HuH-7.5 (cell line): ENCODE data around the gene POT1.
A peak's percentile ranks its signal among the peaks of the same experiment; 100 is the strongest.
"Not testable (repeated sequence)": the region's sequence is repeated elsewhere in the genome, so short reads cannot be mapped to it uniquely, and the experiment has no call there.

ENCODE experiments used
- DNase-seq: peaks from one replicate; pipeline ENCODE4 v3.0.0; 2011; ENCODE audit warnings: low spot score

The POT1 gene, protein sequence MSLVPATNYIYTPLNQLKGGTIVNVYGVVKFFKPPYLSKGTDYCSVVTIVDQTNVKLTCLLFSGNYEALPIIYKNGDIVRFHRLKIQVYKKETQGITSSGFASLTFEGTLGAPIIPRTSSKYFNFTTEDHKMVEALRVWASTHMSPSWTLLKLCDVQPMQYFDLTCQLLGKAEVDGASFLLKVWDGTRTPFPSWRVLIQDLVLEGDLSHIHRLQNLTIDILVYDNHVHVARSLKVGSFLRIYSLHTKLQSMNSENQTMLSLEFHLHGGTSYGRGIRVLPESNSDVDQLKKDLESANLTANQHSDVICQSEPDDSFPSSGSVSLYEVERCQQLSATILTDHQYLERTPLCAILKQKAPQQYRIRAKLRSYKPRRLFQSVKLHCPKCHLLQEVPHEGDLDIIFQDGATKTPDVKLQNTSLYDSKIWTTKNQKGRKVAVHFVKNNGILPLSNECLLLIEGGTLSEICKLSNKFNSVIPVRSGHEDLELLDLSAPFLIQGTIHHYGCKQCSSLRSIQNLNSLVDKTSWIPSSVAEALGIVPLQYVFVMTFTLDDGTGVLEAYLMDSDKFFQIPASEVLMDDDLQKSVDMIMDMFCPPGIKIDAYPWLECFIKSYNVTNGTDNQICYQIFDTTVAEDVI

DNA sequence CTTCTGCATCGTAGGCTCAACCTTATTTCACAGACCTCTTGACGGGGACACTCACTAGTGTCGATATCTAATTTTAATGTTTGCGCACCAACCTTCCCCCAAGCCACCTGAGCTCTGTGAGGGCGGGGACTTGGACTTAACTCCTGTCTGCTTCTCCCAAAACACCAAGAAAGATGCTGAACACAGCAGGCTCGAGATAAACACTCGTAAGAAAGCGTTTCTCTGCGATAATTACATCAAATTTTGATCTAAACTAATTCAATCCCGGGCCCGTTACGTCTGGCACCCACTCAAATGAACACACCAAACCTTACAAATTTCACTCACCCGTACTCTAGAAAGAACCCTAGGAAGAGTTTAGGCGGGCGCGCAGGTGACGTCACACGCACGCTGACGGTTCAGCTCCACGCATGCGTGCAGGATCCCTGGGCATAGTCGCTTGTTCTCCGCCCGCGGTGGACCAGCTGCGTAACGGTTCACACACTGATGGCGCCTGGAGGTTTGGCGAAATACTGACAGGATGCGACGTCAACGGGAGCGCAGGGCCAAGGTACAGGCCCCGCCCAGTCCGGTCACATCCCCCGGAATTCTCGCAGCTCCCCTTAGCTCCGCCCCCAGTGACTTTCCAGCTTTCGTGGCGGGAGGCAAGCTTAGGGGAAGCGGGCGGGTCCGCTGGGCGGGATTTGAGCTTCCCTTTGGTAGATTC is at the start of gene POT1:
Gene POT1, minus strand, starts transcription at position 359 of the 706 bp plus-strand sequence. CDS start 32,652 bp downstream, outside the sequence.
- DNase-seq, result peak; percentile 60

GRCh38 chr7:124975131-124975530 is 45.5 kb upstream of the POT1 start:
- DNase-seq, result not testable (repeated sequence)

DNA sequence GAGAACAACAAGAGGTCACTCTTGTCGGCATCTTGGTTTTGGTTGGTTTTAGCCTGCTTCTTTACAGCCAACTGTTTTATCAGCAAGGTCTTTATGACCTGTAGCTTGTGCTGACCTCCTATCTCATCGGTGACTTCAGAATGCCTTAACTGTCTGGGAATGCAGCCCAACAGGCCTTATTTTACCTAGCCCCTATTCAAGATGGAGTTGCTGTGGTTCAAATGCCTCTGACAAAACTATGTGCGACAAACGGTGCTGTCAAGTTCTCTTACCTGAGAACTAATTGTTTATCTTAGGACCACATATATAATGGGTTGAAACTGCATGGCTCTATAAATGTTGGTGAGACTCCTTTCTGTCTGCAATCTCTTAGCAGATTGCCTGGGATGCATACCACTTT is 35.9 kb upstream of the POT1 start:
- no peak for DNase-seq

DNA sequence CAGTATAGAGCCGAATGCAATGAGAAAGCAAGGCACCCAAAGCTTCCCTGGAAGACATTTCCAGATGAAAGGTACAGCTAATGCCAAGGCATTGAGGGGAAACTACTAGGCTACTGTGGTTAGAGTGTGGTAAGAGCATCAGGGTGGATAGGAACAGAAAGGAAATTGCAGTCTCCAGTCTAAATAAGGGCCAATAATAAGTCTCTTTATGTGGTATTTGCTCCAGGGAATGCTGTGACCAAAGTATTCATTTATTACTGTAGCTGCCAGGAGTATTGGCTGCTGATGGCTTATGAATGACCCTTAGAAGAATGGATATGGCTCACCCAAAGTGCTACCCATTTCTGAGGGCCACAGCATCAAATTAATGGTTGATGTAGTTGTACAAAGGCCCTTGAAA is 30.1 kb upstream of the POT1 start:
- DNase-seq, result no peak

- DNase-seq, result not testable (repeated sequence)
These were observed 28.3 kb upstream of the POT1 start for GRCh38 chr7:124957952-124958351.

DNA sequence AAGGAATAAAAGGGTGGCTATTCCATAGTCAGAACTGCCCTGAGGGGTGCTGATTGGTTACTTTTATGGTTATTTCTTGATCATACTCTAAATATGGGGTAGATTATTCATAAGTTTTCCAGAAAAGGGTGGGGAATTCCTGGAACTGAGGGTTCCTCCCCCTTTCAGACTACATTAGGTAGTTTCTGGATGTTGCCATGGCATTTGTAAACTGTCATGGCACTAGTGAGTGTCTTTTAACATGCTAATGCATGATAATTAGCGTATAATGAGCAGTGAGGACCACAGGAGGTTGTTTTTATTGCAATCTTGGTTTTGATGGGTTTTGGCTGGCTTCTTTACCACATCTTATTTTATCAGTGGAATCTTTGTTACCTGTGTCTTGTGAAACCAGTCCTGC is 26.5 kb upstream of the POT1 start:
- DNase-seq, result no peak

DNA sequence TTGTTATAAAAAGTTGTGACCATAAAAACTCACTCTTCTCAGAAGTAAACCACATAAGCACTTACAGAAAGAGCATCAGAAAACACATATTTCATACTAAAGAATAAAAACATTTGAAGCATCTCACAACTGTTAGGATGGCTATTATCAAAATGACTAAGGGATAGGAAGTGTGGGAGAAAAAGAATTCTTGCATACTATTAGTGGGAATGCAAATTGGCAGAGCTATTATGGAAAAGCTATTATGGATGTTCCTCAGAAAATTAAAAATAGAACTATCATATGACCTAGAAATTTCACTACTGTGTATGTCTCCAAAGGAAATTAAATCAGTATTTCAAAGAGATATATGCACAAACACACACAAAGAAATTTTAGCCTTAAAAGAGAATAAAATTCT is 25.2 kb upstream of the POT1 start:
- DNase-seq, result no peak

- no peak for DNase-seq
These were observed 16.1 kb upstream of the POT1 start for GRCh38 chr7:124945680-124946079.

GRCh38 chr7:124943472-124943871 is 13.8 kb upstream of the POT1 start:
- no peak for DNase-seq

DNA sequence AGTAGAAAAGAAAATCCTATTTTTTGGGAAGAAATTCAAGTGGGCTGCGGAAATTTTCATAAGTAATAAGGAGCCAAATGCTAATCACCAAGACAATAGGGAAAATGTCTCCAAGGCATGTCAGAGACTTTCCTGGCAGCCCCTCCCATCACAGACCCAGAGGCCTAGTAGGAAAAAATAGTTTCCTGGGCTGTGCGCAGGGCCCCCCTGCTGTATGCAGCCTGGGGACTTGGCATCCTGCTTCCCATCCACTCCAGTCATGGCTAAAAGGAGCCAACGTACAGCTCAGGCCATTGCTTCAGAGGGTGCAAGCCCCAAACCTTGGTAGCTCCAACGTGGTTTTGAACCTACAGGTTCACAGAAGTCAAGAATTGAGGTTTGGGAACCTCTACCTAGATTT is 12.8 kb upstream of the POT1 start:
- DNase-seq, result no peak

DNA sequence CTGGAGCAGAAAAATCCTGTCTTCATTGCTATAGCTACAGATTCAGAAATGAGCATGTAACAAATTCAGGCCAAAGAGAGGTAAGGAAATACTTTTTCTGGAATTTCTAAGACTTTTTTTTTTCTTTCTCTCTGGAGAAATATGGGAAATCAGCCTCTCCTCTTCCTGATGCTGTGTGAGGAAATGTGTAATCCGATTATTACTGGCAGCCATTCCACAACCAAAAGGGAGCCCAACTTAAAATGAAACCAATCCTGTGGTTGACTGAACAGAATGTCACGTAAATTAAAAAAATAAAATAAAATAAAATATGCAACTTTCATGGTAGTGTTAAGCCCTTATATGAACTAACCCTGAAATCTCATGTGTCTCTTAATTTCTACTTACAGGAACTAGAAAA is 10.7 kb upstream of the POT1 start:
- DNase-seq, result no peak

GRCh38 chr7:124938128-124938527 is 8.5 kb upstream of the POT1 start:
- no peak for DNase-seq

DNA sequence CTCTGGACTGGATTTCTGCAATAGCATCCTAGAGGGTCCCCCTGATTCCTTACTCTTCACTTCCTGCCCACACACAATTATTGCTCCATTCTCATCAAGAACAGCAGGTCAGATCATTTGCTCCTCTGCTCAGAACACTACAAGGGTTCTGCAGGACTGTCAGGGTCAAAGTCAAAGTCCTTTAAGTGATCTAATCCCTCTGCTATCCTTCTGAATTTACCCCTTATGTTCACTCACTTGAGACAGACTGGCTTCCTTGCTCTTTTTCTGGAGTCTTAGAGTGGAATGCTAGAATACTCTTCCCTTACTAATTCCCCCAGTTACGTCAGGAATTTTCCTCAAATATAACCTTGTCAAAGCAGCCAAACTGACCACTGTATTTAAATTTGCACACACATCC is 7.5 kb upstream of the POT1 start:
- no peak for DNase-seq

DNA sequence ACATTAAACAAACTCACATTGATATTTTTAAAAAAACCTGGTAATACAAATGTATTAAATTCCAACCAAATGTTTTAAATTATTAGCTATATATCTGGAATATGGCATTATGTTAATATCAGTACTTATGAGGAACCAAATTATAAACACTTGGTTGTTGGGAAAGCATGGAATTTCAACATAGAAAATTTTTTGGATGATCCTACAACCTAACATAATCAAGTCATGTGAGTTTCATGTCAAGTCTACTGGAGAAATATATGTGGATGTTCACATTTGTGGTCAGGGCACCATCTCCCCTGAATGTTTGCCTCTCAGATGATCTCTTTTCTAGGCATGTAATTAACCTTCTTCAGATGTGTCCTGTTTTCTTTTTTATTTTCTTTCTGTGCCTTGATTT is 5.2 kb upstream of the POT1 start:
- no peak for DNase-seq

GRCh38 chr7:124930655-124931597 is 1.3 kb upstream of the POT1 start:
- no peak for DNase-seq

- DNase-seq, result no peak
These were observed 573 bp upstream of the POT1 start for GRCh38 chr7:124930173-124930623.

DNA sequence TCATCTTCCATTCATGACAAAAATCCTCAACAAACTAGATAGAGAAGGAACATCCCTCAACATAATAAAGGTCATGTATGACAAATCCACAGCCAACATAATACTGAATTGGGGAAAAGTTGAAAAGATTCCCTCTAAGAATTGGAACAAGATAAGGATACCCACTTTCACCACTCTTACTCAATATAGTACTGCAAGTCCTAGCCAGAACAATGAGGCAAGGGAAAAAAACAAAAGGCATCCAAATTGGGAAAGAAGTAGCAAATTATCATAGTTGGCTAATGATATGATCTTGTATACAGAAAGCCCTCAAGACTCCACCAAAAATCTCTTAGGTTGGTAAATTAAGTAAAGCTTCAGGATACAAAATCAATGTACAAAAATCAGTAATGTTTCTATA is 4.7 kb downstream of the POT1 start:
- DNase-seq, result no peak

DNA sequence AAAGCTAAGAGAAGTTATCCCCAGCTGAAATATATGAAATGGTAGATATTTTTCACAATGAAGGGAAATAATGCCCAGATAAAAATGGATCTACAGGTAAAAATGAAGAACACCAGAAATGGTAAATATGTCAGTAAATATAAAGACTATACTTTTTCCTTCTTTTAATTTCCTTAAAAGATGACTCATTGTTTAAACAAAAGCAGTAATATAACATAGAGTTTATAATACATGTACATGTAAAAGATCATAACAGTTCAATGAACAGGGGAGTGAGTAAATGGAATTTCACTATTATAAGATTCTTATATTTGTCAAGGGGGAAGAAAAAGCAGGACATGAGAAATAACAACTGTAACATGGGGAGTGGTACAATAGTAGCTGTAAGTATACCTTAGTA is 7.4 kb downstream of the POT1 start:
- DNase-seq, result no peak

DNA sequence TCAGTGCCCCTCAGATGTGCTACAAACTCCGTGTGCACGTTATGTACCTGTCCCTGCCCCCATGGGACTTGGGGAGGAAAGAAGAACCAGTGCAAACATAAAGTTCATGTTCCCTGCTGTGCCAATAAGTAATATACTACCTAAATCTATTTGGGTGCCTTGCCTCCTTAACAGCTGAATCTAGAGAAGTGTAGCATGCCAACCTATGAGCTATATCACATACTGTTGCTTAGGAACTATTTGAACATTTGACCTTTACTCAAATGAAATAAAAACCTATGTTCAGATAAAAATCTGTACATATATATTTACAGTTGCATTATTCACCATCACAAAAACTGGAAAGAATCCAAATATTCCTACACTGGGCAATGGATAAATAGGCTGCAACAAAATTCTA is 9.8 kb downstream of the POT1 start:
- DNase-seq, result no peak

- no peak for DNase-seq
These were observed 11.0 kb downstream of the POT1 start for GRCh38 chr7:124918662-124919061.

GRCh38 chr7:124915242-124915641 is 14.4 kb downstream of the POT1 start:
- DNase-seq, result no peak

- no peak for DNase-seq
These were observed 15.3 kb downstream of the POT1 start for GRCh38 chr7:124914298-124914697.
